ENCODE results near the gene SRGN. TPM values are rescaled to one million over a fixed set of nuclear protein-coding genes. Genes with fewer than 3 reads are reported as not detected.

Gene SRGN
- total and polyA plus RNA-seq, 2 of the 8 experiments (the other 6 are each of a cell fraction or from before 2014, with no cell fraction given) = 0.06 TPM; not detected in 1

GRCh38 chr10:69074532-69074931 lies 13.4 kb upstream of the SRGN start (continued):
- no peak for TF ChIP-seq CHD7 (IDR thresholded peaks at IDR 0.05; ENCODE audit: insufficient replicate concordance, low read length)
- TF ChIP-seq EGR1 (IDR thresholded peaks at IDR 0.05; ENCODE audit: borderline replicate concordance, low read depth, low read length) = no peak
- no peak for TF ChIP-seq GTF2F1 (IDR thresholded peaks at IDR 0.05; ENCODE audit: borderline replicate concordance, low read depth, low read length)
